Hepatocyte (in vitro differentiated cells): ENCODE measurements around the gene SELENOF.

Experiments
- EZH2phosphoT487 ChIP-seq: fragments of 200-600 bp; sonication (generic); IDR thresholded peaks from one replicate; pipeline ENCODE4 v1.6.1; 2018; ENCODE audit warnings: antibody characterized with exemption, mild to moderate bottlenecking, low read depth, moderate library complexity; ENCODE audit not compliant: unreplicated experiment, severe bottlenecking
- TF ChIP-seq, protein P1 (sequence below): fragments of 200-600 bp; sonication (generic); IDR thresholded peaks from 2 replicates; pipeline ENCODE4 v1.5.1; 2016; ENCODE audit warnings: antibody characterized with exemption, mild to moderate bottlenecking; ENCODE audit not compliant: poor library complexity

DNA sequence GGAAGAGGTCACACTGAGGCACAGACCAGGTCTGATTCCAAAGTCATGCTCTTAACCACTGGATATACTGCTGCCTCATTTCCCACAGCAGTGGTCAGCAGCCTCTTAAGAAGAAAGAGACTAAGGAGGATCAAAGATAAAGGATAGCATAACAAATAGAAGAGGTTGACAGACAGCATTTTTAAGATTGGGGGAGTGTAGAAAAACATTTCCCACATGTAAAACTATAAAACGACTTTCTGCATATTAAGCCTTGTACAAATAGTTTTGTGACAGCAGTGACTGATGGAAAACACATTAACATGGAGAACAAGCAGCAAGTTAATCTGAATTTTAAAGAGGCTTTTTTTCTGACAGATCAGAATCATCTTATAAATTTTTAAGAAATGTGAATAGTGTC is 92.0 kb downstream of the SELENOF start:
- TF ChIP-seq, protein P1, sequence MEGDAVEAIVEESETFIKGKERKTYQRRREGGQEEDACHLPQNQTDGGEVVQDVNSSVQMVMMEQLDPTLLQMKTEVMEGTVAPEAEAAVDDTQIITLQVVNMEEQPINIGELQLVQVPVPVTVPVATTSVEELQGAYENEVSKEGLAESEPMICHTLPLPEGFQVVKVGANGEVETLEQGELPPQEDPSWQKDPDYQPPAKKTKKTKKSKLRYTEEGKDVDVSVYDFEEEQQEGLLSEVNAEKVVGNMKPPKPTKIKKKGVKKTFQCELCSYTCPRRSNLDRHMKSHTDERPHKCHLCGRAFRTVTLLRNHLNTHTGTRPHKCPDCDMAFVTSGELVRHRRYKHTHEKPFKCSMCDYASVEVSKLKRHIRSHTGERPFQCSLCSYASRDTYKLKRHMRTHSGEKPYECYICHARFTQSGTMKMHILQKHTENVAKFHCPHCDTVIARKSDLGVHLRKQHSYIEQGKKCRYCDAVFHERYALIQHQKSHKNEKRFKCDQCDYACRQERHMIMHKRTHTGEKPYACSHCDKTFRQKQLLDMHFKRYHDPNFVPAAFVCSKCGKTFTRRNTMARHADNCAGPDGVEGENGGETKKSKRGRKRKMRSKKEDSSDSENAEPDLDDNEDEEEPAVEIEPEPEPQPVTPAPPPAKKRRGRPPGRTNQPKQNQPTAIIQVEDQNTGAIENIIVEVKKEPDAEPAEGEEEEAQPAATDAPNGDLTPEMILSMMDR, result no peak
- TF ChIP-seq EZH2phosphoT487, result no peak
